22Rv1 (cell line): Measurements from ENCODE around the gene PHYKPL.

ENCODE experiments used
- ZFX ChIP-seq: fragments of 450-650 bp; IDR thresholded peaks from 2 replicates; pipeline ENCODE4 v1.6.1; 2017; ENCODE audit warnings: antibody characterized with exemption, borderline replicate concordance
- TF ChIP-seq, protein P1 (sequence below): fragments of 450-650 bp; IDR thresholded peaks from 2 replicates; pipeline ENCODE4 v1.5.1; 2017; ENCODE audit warnings: mild to moderate bottlenecking

DNA sequence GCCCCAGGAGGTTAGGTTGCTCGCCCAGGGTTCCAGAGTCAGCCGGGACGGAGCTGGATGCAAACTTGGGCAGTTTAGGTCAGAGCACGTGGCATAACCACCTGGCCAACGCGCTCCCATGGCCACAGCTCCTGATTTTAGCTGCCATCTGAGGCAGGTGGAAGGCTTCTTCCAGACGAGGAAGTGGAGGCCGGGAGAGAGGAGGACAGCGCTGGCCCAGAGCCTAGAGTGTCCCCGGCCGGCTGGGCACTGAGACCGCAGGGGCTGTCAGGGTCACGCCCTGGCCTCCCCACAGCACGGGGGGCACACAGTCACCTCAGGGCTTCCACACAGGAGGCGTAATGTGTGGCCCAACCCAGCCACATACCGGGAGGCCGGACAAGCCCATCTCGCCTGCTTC, 16.1 kb upstream of the PHYKPL start:
- TF ChIP-seq, protein P1, sequence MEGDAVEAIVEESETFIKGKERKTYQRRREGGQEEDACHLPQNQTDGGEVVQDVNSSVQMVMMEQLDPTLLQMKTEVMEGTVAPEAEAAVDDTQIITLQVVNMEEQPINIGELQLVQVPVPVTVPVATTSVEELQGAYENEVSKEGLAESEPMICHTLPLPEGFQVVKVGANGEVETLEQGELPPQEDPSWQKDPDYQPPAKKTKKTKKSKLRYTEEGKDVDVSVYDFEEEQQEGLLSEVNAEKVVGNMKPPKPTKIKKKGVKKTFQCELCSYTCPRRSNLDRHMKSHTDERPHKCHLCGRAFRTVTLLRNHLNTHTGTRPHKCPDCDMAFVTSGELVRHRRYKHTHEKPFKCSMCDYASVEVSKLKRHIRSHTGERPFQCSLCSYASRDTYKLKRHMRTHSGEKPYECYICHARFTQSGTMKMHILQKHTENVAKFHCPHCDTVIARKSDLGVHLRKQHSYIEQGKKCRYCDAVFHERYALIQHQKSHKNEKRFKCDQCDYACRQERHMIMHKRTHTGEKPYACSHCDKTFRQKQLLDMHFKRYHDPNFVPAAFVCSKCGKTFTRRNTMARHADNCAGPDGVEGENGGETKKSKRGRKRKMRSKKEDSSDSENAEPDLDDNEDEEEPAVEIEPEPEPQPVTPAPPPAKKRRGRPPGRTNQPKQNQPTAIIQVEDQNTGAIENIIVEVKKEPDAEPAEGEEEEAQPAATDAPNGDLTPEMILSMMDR = no peak
- TF ChIP-seq ZFX = no peak
